Cardiac fibroblast (primary cell): Measurements from ENCODE around the gene MED12L.
A peak's percentile ranks its signal among the peaks of the same experiment; 100 is the strongest.

Experiments
- DNase-seq, 2 donors: peaks; one replicate each; pipeline versions ENCODE4 v3.0.0 to v3.0.0-alpha.2; 2010; ENCODE audit warnings: low read depth in 2 of 2
- H3K4me3 ChIP-seq, 2 donors: replicated peaks in 1 of 2; 1 replicate in 1 of 2; 2 replicates in 1 of 2; pipeline ENCODE4 v1.5.1; 2011; ENCODE audit warnings: low read depth in 2 of 2, low read length in 2 of 2, mild to moderate bottlenecking in 2 of 2, moderate library complexity in 1 of 2
- TF ChIP-seq, protein P1 (sequence below): IDR thresholded peaks from one replicate; pipeline ENCODE4 v1.5.1; 2011; ENCODE audit warnings: low read depth, mild to moderate bottlenecking, low read length, inconsistent platforms

Gene MED12L

DNA sequence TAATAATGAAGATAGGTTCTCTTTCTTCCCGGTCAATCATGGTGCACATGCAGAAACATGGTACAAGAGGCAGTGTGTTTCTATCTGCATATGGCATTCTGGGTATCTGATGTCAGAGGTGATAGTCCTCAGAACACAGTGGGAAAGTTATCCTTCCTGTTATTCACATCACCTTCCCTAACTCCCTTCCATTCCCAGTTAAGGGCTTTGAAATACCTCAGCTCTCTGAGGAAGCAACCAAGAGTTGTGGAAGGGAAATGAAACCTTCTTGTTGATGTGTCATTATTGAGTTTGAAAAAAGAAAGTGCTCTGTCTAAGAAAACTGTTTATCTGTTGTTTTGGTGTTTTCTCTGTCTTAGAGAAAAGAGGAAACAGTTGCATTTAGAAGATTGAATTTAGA is 265.8 kb downstream of the MED12L start:
- TF ChIP-seq, protein P1, sequence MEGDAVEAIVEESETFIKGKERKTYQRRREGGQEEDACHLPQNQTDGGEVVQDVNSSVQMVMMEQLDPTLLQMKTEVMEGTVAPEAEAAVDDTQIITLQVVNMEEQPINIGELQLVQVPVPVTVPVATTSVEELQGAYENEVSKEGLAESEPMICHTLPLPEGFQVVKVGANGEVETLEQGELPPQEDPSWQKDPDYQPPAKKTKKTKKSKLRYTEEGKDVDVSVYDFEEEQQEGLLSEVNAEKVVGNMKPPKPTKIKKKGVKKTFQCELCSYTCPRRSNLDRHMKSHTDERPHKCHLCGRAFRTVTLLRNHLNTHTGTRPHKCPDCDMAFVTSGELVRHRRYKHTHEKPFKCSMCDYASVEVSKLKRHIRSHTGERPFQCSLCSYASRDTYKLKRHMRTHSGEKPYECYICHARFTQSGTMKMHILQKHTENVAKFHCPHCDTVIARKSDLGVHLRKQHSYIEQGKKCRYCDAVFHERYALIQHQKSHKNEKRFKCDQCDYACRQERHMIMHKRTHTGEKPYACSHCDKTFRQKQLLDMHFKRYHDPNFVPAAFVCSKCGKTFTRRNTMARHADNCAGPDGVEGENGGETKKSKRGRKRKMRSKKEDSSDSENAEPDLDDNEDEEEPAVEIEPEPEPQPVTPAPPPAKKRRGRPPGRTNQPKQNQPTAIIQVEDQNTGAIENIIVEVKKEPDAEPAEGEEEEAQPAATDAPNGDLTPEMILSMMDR, result no peak
- DNase-seq, result no peak
- no peak overlapping the region for H3K4me3 ChIP-seq

- H3K4me3 ChIP-seq, result no peak overlapping the region
- TF ChIP-seq, protein P1, result no peak
- no peak for DNase-seq
Observed at GRCh38 chr3:151351648-151352047, 266.2 kb downstream of the MED12L start.

DNA sequence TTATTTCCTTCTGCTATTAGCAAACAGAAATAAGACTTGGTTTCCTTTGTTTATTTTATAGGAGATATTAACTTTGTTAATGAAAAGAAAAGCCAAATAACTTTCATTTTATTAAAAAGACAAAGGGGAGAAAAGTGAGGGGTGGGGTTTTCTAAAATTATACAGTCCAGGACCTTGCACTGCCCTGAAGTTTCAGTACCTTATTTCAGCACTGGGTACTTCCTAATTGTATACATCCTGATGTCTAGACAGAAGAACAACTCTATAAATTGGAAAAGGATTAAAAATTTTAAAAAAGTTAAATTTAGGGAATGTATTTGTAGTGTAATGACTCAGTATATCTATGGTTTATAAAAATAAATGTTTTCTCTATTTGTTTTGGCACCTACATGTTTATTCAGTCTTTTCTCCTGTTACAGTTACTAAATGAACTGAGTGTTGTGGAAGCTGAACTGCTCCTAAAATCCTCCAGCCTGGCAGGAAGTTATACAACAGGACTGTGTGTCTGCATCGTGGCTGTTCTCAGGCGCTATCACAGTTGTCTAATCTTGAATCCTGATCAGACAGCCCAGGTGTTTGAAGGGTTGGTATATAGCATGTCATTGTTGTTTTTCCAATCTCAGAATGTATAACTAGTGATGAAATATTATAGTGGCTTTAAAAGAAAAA is 271.5 kb downstream of the MED12L start:
- H3K4me3 ChIP-seq, result no peak overlapping the region
- TF ChIP-seq, protein P1, result no peak
- peak; percentile 15 to 62 for DNase-seq

DNA sequence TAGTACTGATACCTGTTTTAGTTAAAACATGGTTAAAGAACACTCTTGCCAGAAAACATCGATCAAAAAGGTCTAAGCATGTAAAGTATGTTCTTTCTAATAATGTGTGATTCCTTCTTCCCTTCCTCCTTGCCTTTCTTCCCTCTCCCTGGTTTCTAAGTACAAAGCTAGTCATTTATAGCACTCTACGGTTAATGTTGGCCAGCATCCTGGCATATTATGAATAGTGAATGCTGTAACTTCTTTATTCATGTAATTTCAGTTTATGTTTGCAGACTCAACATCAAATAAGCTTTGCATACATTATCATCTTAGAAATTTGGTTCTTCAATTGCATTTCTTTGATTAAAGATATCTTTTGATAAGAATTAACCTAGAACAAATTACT is 272.0 kb downstream of the MED12L start:
- DNase-seq, result no peak
- TF ChIP-seq, protein P1, result no peak
- H3K4me3 ChIP-seq, result no peak overlapping the region

DNA sequence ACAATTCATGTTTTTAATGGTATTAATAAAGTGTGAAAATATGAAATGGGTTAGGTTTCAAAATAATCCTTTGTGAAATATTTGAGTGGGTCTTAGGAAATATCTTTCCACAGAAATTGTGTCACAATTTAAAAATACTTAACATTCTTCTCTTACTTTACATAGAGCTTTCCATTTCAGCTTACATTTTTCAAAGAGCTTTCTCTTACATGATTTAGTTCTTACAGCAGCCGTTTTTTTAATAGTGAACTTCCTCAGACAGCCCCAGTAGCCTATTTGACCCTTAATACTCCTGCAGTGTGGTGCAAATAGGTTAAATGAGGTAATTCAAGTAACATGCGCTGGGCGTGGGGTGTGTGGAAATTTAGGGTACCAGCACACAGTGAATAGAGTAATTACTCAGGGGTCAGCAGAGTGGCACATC is 277.3 kb downstream of the MED12L start:
- H3K4me3 ChIP-seq, result no peak overlapping the region
- TF ChIP-seq, protein P1, result no peak
- DNase-seq, result peak; percentile 22 to 45

DNA sequence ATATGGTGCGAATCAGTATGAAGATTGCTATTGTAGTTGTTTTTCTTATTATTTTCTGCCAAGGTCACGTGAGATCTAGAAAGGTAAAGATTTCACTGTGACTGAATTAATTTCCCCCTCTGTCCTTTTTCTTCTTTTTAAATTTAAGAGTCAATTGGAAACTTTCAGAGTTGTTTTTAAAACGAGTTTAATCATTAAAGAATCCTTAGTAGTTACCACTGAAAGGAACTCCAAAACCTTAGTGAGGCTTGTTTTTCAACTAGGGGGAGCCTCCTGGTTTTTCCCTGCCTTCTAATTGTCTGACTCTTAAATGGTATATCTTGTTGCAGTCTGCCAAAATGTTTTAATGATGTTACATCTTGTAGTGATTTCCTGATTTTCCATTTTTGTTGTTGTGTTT is 281.5 kb downstream of the MED12L start:
- DNase-seq, result no peak
- TF ChIP-seq, protein P1, result no peak

GRCh38 chr3:151367448-151367847 is 282.0 kb downstream of the MED12L start:
- no peak overlapping the region for H3K4me3 ChIP-seq
- DNase-seq, result no peak
- TF ChIP-seq, protein P1, result no peak

More for the DNA sequence above, 281.5 kb downstream of the MED12L start:
- no peak overlapping the region for H3K4me3 ChIP-seq
